GM21619 (cell line): ENCODE results near the gene CCDC15.
A peak's percentile ranks its signal among the peaks of the same experiment; 100 is the strongest.
"Not testable (repeated sequence)": the region's sequence is repeated elsewhere in the genome, so short reads cannot be mapped to it uniquely, and the experiment has no call there.

Experiments
- ATAC-seq: cut with Tn5 transposase; IDR thresholded peaks from one replicate; pipeline ENCODE4 v1.9.1; 2021; ENCODE audit not compliant: unreplicated experiment

The CCDC15 gene

GRCh38 chr11:124988063-124988462, 34.1 kb downstream of the CCDC15 start:
- no peak for ATAC-seq

GRCh38 chr11:125001079-125001778, 47.2 kb downstream of the CCDC15 start:
- no peak for ATAC-seq

GRCh38 chr11:125001849-125002248, 47.8 kb downstream of the CCDC15 start:
- no peak for ATAC-seq

DNA sequence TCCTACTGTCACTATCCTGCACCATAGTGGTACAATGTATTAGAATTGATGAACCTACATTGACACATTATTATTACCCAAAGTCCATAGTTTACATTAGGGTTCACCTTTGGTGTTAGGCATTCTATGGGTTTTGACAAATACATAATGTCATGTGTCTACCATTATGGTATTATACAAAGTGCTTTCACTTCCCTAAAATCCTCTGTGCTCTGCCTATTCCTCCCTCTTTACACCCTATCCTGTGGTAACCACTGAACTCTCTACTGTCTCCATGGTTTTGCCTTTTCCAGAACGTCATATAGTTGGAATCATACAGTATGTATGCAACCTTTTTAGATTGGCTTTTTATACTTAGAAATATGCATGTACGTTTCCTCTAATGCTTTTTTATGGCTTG, 51.5 kb downstream of the CCDC15 start:
- ATAC-seq, result no peak

GRCh38 chr11:125016413-125016812, 62.4 kb downstream of the CCDC15 start:
- ATAC-seq, result no peak

DNA sequence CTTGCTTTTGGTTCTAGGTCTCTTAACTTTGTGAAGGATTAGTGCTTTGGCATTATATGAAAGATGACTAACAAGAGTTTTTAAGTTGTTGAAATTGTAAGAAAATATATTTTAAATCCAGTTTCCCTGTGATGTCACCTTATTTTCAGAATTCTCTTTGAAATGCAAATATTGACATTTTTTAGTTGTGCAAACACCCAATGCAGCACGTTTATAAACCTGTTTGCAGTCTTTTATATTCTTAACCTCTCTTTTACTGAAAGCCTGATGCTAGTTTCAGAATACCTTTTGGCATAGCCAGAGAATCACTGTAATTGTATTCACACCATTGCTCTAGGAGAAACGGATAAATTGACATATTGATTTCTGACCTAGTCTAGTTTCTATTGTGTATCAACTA, 66.3 kb downstream of the CCDC15 start:
- ATAC-seq, result no peak

DNA sequence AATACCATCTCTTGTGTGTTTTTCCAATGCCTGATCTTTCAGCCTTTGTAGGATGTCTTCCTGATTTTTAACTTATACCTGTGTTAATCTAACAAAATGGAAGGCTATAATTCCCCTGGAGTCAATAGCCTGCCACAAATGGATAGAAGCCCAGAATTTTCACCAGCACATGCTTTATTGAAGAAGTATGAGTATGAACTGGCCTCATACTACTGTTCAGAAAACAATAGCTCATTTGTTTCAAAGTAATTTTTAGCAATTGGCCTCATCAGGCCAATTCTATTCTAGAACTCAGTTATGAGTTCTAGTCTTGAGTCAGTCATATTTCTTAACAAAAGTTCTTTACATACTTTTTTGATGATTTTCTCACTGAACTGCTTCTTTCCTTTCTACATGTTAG, 68.5 kb downstream of the CCDC15 start:
- no peak for ATAC-seq

- no peak for ATAC-seq
These were observed 72.0 kb downstream of the CCDC15 start for GRCh38 chr11:125025968-125026367.

GRCh38 chr11:125029431-125029830, 75.4 kb downstream of the CCDC15 start:
- ATAC-seq, result not testable (repeated sequence)

DNA sequence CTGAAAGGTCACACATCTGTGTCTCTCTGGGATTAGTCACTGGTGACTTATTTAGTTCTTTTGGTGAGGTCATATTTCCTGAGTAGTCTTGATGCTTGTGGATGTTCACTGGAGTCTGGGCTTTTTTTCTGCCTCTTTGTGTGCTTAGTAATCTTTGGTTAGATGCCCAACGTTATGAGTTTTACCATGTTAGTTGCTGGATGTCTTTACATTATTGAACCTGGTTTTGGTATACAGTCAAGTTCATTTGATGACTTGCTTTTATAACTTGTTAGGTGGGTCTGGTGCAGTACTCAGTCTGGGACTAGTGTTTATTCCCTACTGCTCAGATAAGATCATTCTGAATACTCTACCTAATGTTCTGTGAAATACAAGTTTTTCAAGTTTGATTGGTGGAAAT, 82.9 kb downstream of the CCDC15 start:
- no peak for ATAC-seq

DNA sequence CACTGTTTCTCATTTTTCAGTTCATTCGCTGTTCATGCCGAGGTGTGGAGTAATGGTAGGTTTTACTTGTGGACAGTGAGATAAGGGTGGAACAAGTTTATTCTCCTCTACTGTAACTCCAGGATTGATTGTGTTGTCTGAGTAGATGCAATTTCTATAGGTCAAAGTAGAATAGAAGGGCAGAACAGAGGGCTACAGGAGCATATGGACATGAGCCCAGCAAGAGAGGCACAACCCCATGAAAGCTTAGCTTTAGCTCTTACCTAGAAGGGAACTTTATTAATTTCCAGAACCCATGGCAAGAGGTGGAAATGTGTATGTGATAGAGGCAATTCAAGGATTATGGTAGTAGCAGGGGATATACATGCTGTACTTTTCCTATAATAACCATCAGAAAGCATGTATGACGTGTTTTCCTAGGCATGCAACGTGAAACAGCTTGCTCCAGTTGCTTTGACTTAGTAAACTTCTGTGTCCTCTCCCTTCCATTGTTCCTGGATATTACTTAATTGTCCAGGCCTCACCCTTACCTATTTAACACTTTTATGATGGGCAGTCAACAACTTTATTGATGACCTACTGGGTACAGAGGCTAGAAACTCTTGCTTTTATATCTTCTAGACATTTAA, 95.3 kb downstream of the CCDC15 start:
- ATAC-seq, result no peak

DNA sequence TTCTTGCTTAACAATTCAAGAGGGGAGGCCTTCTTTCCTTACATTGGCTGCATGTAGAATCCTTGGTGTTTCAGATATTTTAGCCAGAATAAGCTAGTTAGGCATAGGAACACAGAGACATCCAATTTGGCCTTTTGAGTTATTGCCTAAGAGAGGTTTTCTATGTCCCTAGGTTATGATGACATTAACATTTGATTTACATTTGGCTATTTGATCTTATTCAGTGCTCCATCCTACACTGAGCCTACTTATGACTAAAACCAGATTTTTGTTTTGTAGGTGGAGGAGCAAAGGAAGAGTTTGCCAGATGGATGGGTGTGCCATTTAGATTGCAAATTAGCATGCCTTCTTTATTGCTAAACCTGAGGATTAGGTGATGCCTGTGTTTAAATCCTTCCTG, 98.0 kb downstream of the CCDC15 start:
- no peak for ATAC-seq

GRCh38 chr11:125053167-125053566, 99.2 kb downstream of the CCDC15 start:
- no peak for ATAC-seq

- no peak for ATAC-seq
These were observed 101.2 kb downstream of the CCDC15 start for GRCh38 chr11:125055107-125055715.

DNA sequence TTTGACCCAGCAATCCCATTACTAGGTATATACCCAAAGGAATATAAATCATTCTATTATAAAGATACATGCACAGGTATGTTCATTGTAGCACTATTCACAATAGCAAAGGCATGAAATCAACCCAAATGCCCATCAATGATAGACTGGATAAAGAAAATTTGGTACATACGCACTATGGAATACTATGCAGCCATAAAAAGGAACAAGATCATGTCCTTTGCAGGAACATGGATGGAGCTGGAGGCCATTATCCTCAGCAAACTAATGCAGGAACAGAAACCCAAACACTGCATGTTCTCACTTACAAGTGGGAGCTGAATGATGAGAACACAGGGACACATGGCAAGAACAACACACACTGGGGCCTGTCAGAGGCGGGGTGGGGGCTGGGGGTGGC, 102.1 kb downstream of the CCDC15 start:
- not testable (repeated sequence) for ATAC-seq

DNA sequence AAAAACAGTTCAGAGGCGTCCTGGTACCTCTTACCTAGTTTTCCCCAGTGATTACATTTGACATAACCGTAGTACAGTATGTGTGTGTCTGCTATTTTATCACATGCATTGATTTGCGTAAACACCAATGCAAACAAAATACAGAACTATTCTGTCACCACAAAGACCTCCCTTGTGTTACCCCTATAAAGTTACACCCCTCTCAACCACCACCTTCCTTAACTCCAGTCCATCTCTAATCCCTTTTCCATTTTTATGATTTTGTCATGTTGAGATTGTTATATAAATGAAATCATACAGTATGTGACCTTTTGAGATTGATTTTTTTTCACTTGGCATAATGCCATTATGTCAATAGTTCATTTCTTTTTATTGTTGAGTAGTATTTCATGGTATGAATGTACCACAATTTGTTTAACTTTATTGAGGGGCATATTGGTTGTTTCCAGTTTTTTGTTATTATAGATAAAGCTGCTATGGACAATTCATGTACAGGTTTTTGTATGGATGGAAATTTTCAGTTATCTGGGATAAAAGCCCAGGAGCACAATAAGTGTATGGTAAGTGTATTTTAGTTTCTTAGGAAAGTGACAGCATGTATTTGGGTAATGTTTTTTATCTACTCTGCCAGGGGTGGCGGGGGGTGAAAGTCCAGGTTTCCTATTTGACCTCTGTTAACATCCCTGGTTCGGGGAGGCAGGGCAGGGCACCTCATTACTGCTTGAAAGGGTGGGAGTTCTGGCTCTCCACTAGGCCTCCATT, 103.1 kb downstream of the CCDC15 start:
- ATAC-seq, result no peak

DNA sequence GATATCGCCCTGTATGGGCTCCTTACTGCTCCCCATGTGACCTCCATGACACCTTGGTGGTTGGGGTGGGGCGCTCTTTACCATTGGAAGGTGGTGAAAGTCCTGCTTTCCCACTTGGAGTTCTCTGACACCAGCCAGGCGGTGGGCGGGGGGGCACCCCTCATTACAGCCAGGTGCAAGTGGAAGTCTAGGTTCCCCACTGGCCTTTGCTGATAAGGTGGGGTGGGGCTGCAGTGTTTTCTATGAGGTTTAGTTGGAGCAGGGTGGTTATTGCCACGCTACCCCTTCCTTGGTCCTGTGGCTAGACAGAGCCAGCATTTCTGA, 103.7 kb downstream of the CCDC15 start:
- no peak for ATAC-seq

DNA sequence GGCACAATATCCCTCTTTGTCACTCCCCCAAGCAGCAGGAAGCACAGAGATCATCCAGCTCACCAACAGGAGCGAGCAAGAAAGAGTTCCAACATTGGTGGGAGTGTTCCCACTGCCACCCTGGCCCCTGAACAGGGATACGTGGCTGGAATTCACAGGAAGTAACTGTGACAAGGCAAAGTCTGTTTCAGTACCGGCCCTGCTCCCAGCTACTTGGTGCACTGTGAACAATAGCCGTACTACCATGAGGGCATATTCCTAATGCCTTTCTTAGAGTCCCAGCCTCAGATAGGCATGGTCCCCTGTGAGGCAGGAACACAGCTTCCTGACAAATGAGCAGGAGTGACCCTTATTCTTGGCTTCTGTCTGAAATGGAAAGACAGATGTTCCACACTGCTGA, 107.3 kb downstream of the CCDC15 start:
- no peak for ATAC-seq

- peak; percentile 2 for ATAC-seq
These were observed 108.4 kb downstream of the CCDC15 start for GRCh38 chr11:125062218-125062930.

- ATAC-seq, result peak; percentile 91
These were observed 109.0 kb downstream of the CCDC15 start, which contains the start of gene SLC37A2 for GRCh38 chr11:125062931-125063428. Gene SLC37A2, plus strand, starts transcription at chr11:125063305. Its CDS starts 63 bp downstream, at chr11:125063368.
